ENCODE measurements around the gene LEKR1.

- TF ChIP-seq FOXM1 (IDR thresholded peaks at IDR 0.05; ENCODE audit: borderline replicate concordance) (no peak), FOXA1 (IDR thresholded peaks at IDR 0.05) (no peak), FOXK2 (IDR thresholded peaks at IDR 0.05) (no peak), TARDBP (IDR thresholded peaks at IDR 0.05) (no peak), ELF4 (IDR thresholded peaks at IDR 0.05) (no peak), HDGF (IDR thresholded peaks at IDR 0.05; ENCODE audit: borderline replicate concordance) (no peak), NFRKB (IDR thresholded peaks at IDR 0.05) (no peak), PKNOX1 (IDR thresholded peaks at IDR 0.05) (no peak), BHLHE40 (IDR thresholded peaks at IDR 0.05; ENCODE audit: borderline replicate concordance) (no peak), ARNT (IDR thresholded peaks at IDR 0.05) (no peak), ZNF384 (IDR thresholded peaks at IDR 0.05) (no peak), L3MBTL2 (conservative IDR thresholded peaks at IDR 0.05) (no peak)
Measured at GRCh38 chr3:156802821-156803606, 23.1 kb upstream of the LEKR1 start.

Data from HEK293T (cell line).